ENCODE data around the gene TEX2. TPM values are rescaled to one million over a fixed set of nuclear protein-coding genes. Genes with fewer than 3 reads are reported as not detected.

Gene TEX2
- total RNA-seq, 1 experiment from 2014 or later = 10.8 TPM

DNA sequence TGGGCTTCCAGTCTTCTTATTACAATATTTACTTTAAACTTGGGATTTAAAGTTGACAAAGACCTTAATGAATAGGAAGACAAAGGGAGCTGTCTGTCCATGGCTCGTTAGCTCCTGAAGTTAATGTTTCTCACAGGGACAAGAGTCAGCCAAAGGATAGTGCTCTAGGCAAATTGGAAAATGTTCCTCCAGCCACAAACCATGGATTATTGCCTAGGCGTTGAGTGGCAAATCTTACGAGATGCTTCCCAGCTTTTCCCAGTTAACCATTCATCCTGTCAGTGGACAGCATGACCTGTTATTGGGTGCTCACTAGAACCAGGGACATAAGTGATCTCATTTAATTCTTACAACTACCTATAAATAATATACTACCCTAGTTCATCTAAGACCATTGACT lies 3.6 kb downstream of the TEX2 start (continued):
- TF ChIP-seq, protein P1, sequence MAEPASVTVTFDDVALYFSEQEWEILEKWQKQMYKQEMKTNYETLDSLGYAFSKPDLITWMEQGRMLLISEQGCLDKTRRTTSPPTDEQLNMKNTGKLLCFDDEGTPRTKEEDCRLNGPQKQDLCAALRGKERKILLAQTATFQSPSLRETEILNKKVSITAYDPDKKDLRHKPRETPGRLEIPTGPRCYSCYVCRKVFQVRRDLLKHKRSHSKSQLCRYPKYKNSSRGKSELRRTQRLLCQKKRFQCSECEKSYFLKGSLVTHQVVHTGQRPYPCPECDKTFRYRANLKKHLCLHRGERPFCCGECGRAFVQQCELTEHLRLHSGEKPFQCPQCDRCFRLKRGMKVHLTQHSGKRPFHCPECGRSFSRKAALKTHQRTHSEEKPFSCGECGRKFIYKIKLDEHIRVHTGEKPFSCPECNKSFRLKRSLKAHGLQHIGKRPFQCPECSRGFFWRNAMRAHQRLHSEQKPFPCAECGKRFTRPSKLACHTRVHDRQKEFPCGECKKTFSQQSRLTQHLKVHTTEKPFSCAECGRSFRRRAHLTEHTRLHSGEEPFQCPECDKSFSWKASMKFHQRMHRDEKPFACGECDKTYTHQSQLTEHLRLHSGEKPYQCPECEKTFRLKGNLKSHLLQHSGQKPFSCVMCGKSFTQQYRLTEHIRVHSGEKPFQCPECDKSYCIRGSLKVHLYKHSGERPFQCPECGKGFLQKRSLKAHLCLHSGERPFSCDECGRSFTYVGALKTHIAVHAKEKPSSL (CRISPR knock-in tag; conservative IDR thresholded peaks at IDR 0.05) = no peak

DNA sequence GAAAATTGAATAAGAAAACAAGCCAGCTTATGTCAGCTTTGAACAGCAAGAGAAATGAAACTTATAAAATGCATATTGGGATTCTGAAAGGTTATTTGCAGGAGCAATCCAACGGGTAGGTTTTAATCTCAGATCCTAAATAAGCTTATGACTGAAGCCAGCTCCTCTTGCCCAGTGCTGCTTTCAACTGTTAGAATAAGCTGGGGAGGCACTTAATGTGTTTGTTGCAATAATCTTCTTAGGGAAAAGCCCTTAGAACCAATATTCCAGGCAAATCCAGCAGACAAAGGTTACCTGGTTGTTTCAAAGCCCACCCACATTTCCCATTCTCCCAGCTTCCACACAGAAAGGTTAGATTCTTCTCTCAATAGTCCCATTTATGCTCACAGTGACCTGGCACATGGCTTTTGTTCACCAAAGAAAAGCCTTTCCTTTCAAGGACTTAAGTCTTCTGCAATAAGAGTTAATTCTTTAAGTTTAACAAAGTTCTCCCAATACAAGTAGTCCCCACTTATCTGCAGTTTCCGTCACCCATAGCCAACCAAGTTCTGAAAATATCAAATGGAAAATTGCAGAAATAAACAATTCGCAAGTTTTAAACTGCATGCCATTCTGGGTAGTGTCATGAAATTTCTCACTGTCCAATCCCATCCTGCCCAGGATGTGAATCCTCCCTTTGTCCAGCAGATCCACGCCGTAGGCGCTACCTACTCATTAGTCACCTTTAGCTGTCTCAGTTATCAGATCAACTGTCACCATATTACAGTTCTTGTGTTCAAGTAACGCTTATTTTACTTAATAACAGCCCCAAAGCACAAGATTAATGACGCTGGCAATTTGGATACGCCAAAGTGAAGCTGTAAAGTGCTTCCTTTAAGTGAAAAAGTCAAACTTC lies 5.9 kb downstream of the TEX2 start:
- ChIA-PET CTCF (no interaction called here), POLR2A (no interaction called here)
- DNase-seq (ENCODE audit: low spot score) (no peak), ATAC-seq (no peak)
- no peaks in the 10 kb centered on the region for H3K9me3 Mint-ChIP-seq
- H3K4me3 Mint-ChIP-seq = no peak overlapping the region
- peaks cover 9% of the 10 kb centered on the region for H3K4me1 Mint-ChIP-seq
- H3K27ac Mint-ChIP-seq = no peak overlapping the region
- H3K36me3 Mint-ChIP-seq = no peaks in the 10 kb centered on the region
- H3K27me3 Mint-ChIP-seq (ENCODE audit: low read depth) = peaks cover 10% of the 10 kb centered on the region
- TF ChIP-seq ZNF263 (CRISPR knock-in tag; IDR thresholded peaks at IDR 0.05; ENCODE audit: low read depth) (no peak), CBFB (CRISPR knock-in tag; IDR thresholded peaks at IDR 0.05; ENCODE audit: low read depth) (no peak)

DNA sequence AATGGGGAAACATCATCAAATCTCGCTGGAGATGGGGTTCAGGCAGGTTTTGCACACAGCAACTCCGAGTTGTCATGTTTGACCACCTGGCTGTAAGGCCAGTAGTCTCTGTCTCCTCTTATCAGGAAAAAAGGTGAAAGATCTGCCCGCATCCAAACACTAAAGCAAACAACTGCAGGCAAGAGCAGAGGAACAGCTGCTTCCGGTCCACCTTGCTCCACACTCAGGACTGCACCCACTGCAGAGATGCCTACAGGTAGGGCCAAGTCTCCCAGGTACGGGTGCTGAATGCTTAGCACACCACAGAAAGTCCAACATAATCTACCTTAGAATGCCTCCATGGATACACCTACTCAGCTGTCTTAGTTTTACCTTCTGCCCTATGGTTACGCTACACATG lies 7.3 kb downstream of the TEX2 start:
- no peaks in the 10 kb centered on the region for H3K9me3 Mint-ChIP-seq
- ATAC-seq = no peak
- ChIA-PET CTCF (no interaction called here), POLR2A (no interaction called here)
- H3K4me3 Mint-ChIP-seq = no peak overlapping the region
- DNase-seq (ENCODE audit: low spot score) = no peak
- TF ChIP-seq ZNF416 (CRISPR knock-in tag; IDR thresholded peaks at IDR 0.05) (no peak), TCF7 (CRISPR knock-in tag; IDR thresholded peaks at IDR 0.05; ENCODE audit: low read depth) (no peak), GRHL2 (CRISPR knock-in tag; IDR thresholded peaks at IDR 0.05; ENCODE audit: insufficient replicate concordance, severe bottlenecking) (no peak), ZNF671 (CRISPR knock-in tag; IDR thresholded peaks at IDR 0.05) (no peak), SMAD4 (CRISPR knock-in tag; IDR thresholded peaks at IDR 0.05) (no peak), CREM (CRISPR knock-in tag; IDR thresholded peaks at IDR 0.05) (no peak), ZNF219 (CRISPR knock-in tag; IDR thresholded peaks at IDR 0.05; ENCODE audit: borderline replicate concordance) (no peak)
- TF ChIP-seq, protein P2, sequence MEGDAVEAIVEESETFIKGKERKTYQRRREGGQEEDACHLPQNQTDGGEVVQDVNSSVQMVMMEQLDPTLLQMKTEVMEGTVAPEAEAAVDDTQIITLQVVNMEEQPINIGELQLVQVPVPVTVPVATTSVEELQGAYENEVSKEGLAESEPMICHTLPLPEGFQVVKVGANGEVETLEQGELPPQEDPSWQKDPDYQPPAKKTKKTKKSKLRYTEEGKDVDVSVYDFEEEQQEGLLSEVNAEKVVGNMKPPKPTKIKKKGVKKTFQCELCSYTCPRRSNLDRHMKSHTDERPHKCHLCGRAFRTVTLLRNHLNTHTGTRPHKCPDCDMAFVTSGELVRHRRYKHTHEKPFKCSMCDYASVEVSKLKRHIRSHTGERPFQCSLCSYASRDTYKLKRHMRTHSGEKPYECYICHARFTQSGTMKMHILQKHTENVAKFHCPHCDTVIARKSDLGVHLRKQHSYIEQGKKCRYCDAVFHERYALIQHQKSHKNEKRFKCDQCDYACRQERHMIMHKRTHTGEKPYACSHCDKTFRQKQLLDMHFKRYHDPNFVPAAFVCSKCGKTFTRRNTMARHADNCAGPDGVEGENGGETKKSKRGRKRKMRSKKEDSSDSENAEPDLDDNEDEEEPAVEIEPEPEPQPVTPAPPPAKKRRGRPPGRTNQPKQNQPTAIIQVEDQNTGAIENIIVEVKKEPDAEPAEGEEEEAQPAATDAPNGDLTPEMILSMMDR (IDR thresholded peaks at IDR 0.05) = no peak
- TF ChIP-seq, protein P3, sequence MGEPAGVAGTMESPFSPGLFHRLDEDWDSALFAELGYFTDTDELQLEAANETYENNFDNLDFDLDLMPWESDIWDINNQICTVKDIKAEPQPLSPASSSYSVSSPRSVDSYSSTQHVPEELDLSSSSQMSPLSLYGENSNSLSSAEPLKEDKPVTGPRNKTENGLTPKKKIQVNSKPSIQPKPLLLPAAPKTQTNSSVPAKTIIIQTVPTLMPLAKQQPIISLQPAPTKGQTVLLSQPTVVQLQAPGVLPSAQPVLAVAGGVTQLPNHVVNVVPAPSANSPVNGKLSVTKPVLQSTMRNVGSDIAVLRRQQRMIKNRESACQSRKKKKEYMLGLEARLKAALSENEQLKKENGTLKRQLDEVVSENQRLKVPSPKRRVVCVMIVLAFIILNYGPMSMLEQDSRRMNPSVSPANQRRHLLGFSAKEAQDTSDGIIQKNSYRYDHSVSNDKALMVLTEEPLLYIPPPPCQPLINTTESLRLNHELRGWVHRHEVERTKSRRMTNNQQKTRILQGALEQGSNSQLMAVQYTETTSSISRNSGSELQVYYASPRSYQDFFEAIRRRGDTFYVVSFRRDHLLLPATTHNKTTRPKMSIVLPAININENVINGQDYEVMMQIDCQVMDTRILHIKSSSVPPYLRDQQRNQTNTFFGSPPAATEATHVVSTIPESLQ (CRISPR knock-in tag; IDR thresholded peaks at IDR 0.05) = no peak
- TF ChIP-seq, protein P4, sequence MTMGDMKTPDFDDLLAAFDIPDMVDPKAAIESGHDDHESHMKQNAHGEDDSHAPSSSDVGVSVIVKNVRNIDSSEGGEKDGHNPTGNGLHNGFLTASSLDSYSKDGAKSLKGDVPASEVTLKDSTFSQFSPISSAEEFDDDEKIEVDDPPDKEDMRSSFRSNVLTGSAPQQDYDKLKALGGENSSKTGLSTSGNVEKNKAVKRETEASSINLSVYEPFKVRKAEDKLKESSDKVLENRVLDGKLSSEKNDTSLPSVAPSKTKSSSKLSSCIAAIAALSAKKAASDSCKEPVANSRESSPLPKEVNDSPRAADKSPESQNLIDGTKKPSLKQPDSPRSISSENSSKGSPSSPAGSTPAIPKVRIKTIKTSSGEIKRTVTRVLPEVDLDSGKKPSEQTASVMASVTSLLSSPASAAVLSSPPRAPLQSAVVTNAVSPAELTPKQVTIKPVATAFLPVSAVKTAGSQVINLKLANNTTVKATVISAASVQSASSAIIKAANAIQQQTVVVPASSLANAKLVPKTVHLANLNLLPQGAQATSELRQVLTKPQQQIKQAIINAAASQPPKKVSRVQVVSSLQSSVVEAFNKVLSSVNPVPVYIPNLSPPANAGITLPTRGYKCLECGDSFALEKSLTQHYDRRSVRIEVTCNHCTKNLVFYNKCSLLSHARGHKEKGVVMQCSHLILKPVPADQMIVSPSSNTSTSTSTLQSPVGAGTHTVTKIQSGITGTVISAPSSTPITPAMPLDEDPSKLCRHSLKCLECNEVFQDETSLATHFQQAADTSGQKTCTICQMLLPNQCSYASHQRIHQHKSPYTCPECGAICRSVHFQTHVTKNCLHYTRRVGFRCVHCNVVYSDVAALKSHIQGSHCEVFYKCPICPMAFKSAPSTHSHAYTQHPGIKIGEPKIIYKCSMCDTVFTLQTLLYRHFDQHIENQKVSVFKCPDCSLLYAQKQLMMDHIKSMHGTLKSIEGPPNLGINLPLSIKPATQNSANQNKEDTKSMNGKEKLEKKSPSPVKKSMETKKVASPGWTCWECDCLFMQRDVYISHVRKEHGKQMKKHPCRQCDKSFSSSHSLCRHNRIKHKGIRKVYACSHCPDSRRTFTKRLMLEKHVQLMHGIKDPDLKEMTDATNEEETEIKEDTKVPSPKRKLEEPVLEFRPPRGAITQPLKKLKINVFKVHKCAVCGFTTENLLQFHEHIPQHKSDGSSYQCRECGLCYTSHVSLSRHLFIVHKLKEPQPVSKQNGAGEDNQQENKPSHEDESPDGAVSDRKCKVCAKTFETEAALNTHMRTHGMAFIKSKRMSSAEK (CRISPR knock-in tag; IDR thresholded peaks at IDR 0.05; ENCODE audit: borderline replicate concordance) = no peak
- H3K27me3 Mint-ChIP-seq (ENCODE audit: low read depth) = no peaks in the 10 kb centered on the region
- no peaks in the 10 kb centered on the region for H3K36me3 Mint-ChIP-seq
- H3K27ac Mint-ChIP-seq = no peak overlapping the region
- H3K4me1 Mint-ChIP-seq = no peaks in the 10 kb centered on the region

Measured in WTC11 (cell line).